Measurements from ENCODE around the gene EHD4. TPM values are rescaled to one million over a fixed set of nuclear protein-coding genes. Genes with fewer than 3 reads are reported as not detected.

Gene EHD4
- polyA plus RNA-seq, 2 donors = 12.7 to 13.4 TPM

DNA sequence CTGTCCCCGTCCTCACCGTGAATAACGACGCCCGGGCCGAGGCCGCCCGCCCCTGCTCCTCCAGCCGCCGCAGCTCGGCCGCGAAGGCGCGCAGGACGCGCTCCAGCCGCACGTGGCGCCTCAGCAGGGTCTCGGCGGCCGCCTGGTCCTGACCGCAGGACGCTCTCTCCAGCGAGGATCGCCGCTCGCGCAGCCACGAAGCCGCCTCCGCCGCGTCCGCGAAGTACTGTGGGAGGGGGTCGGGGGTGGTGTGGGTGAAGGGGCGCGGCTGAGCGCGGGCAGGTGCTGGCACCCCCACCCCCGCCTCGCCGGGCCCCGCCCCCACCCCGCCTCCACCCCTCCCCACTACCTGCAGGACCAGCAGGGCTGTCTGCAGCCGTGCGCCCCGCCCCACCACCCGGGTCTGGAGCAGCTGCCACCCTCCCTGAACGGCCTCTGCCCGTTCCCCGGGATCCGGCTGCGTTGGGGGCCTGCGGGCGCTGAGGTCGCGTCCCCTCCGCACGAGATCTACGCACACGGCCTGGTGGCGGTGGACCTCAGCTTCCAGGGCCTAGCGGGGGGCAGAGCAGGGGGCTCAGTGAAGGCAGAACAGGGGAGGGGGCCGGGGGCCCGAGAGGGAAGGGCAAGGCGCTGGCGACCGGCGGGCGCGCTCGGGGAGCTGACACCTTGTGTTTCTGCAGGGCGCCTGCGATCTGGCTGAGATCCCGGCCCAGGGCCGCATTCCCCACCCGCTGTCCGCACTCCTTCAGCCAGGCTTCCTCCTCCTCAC lies 90.3 kb downstream of the EHD4 start:
- Histone ChIP-seq H3K36me3 (ENCODE audit: control insufficient read depth in 2 of 2, insufficient read depth in 2 of 2, low read length in 1 of 2) (no peaks in the 10 kb centered on the region), H3K27me3 (ENCODE audit: control insufficient read depth in 1 of 2, insufficient read depth in 2 of 2, low read length in 2 of 2) (no peaks in the 10 kb centered on the region), H3K27ac (ENCODE audit: low read depth in 2 of 2, low read length in 1 of 2) (no peak overlapping the region), H3K4me3 (ENCODE audit: low read depth in 1 of 2, low read length in 2 of 2) (peak overlapping the region; percentile 32 to 35), H3K4me1 (ENCODE audit: control insufficient read depth in 2 of 2, insufficient read depth in 2 of 2, low read length in 1 of 2) (peaks cover 2 to 47% of the 10 kb centered on the region in 2 donors), H3K9me3 (ENCODE audit: control insufficient read depth in 2 of 2, insufficient read depth in 1 of 2, low read depth in 1 of 2, low read length in 1 of 2) (no peaks in the 10 kb centered on the region)
- 11 to 22% methylated on average over 64 to 81 of the region's 81 CpGs for WGBS, 2 donors

- Histone ChIP-seq H3K4me1 (ENCODE audit: control insufficient read depth in 2 of 2, insufficient read depth in 2 of 2, low read length in 1 of 2) (peaks cover 2 to 50% of the 10 kb centered on the region in 2 donors), H3K36me3 (ENCODE audit: control insufficient read depth in 2 of 2, insufficient read depth in 2 of 2, low read length in 1 of 2) (no peaks in the 10 kb centered on the region), H3K27ac (ENCODE audit: low read depth in 2 of 2, low read length in 1 of 2) (no peak overlapping the region), H3K4me3 (ENCODE audit: low read depth in 1 of 2, low read length in 2 of 2) (peak overlapping the region in 1 of 2 donors; percentile 32), H3K9me3 (ENCODE audit: control insufficient read depth in 2 of 2, insufficient read depth in 1 of 2, low read depth in 1 of 2, low read length in 1 of 2) (no peaks in the 10 kb centered on the region), H3K27me3 (ENCODE audit: control insufficient read depth in 1 of 2, insufficient read depth in 2 of 2, low read length in 2 of 2) (no peaks in the 10 kb centered on the region)
- WGBS, 2 donors = 36 to 45% methylated on average over 10 of the region's 10 CpGs
Observed at GRCh38 chr15:41881550-41881919, 90.8 kb downstream of the EHD4 start.

DNA sequence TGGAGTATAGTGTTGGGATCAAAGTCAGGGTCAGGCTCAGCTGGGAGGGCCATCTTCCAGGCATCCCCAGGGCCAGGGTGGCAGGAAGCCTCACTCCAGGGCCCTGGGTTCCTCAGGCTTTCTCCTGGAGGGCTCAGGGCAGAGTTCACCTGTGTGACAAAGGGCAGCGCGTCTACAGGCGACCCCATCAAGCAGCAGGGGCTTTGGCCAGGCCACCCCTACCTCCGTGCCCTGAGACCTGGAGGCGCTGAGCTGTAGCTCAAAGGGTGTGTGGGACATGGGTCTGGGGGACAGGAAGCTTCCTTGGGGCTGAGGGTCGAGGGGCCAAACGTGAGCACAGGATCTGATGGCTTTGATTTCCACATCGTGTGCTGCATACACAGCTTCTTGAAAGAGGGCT lies 91.3 kb downstream of the EHD4 start:
- Histone ChIP-seq H3K27me3 (ENCODE audit: control insufficient read depth in 1 of 2, insufficient read depth in 2 of 2, low read length in 2 of 2) (no peaks in the 10 kb centered on the region), H3K27ac (ENCODE audit: low read depth in 2 of 2, low read length in 1 of 2) (no peak overlapping the region), H3K9me3 (ENCODE audit: control insufficient read depth in 2 of 2, insufficient read depth in 1 of 2, low read depth in 1 of 2, low read length in 1 of 2) (no peaks in the 10 kb centered on the region), H3K36me3 (ENCODE audit: control insufficient read depth in 2 of 2, insufficient read depth in 2 of 2, low read length in 1 of 2) (no peaks in the 10 kb centered on the region), H3K4me1 (ENCODE audit: control insufficient read depth in 2 of 2, insufficient read depth in 2 of 2, low read length in 1 of 2) (peaks cover 2 to 50% of the 10 kb centered on the region in 2 donors), H3K4me3 (ENCODE audit: low read depth in 1 of 2, low read length in 2 of 2) (no peak overlapping the region)
- WGBS, 2 donors = 82 to 85% methylated on average over 8 of the region's 8 CpGs

GRCh38 chr15:41880156-41880877 lies 92.0 kb downstream of the EHD4 start:
- Histone ChIP-seq H3K27me3 (ENCODE audit: control insufficient read depth in 1 of 2, insufficient read depth in 2 of 2, low read length in 2 of 2) (no peaks in the 10 kb centered on the region), H3K4me1 (ENCODE audit: control insufficient read depth in 2 of 2, insufficient read depth in 2 of 2, low read length in 1 of 2) (peaks cover 2 to 50% of the 10 kb centered on the region in 2 donors), H3K27ac (ENCODE audit: low read depth in 2 of 2, low read length in 1 of 2) (no peak overlapping the region), H3K9me3 (ENCODE audit: control insufficient read depth in 2 of 2, insufficient read depth in 1 of 2, low read depth in 1 of 2, low read length in 1 of 2) (no peaks in the 10 kb centered on the region), H3K36me3 (ENCODE audit: control insufficient read depth in 2 of 2, insufficient read depth in 2 of 2, low read length in 1 of 2) (no peaks in the 10 kb centered on the region), H3K4me3 (ENCODE audit: low read depth in 1 of 2, low read length in 2 of 2) (no peak overlapping the region)
- WGBS, 2 donors = 77 to 89% methylated on average over 10 of the region's 10 CpGs

DNA sequence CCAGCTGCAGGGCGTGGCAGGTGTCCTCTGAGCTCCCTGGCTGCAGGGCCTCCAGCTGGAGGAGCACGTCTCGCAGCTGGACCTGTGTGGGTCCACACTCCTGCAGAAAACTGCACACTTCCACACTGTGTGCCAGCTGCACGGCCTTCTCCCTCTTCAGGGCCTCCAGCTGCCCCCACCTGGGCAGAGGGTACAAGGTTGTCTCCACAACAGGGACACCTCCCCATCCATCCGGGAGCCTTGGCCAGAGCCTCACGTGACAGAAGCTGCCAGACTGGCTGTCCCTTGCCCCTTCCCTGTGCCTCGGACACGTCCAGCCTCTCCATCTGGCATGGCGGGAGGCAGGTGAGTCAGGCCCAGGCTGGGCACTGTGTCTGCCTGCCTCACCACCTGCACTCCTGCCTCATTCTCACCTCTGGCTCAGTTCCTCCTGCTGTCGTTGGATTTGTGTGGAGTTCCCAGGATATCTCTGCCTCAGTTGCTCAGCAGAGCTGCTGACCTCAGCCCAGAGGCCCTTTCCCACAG lies 93.0 kb downstream of the EHD4 start:
- WGBS, 2 donors = 74 to 82% methylated on average over 10 of the region's 10 CpGs
- no peaks in the 10 kb centered on the region for H3K36me3 ChIP-seq (ENCODE audit: control insufficient read depth in 2 of 2, insufficient read depth in 2 of 2, low read length in 1 of 2)
- H3K4me3 ChIP-seq (ENCODE audit: low read depth in 1 of 2, low read length in 2 of 2) = no peak overlapping the region
- no peaks in the 10 kb centered on the region for H3K27me3 ChIP-seq (ENCODE audit: control insufficient read depth in 1 of 2, insufficient read depth in 2 of 2, low read length in 2 of 2)
- no peaks in the 10 kb centered on the region for H3K9me3 ChIP-seq (ENCODE audit: control insufficient read depth in 2 of 2, insufficient read depth in 1 of 2, low read depth in 1 of 2, low read length in 1 of 2)
- no peak overlapping the region for H3K27ac ChIP-seq (ENCODE audit: low read depth in 2 of 2, low read length in 1 of 2)
- peaks cover 2 to 50% of the 10 kb centered on the region in 2 donors for H3K4me1 ChIP-seq (ENCODE audit: control insufficient read depth in 2 of 2, insufficient read depth in 2 of 2, low read length in 1 of 2)

DNA sequence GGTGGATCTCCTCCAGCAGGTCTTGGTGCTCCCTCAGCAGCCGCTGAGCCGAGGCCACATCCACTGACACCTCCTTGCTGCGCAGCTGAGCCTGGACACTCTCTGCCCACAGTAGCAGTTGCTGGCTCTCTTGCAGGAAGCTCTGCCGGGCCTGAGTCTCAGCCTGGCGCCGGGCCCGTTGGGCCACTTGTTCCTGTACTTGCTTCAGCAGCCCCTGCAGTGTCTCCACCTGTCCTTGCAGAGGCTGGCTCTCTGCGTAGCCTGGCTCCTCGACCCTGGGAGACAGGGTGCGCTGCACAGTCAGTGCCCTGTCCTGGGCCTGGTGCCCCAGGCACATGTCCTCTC lies 94.0 kb downstream of the EHD4 start:
- Histone ChIP-seq H3K27ac (ENCODE audit: low read depth in 2 of 2, low read length in 1 of 2) (peak overlapping the region in 1 of 2 donors; percentile 2), H3K4me1 (ENCODE audit: control insufficient read depth in 2 of 2, insufficient read depth in 2 of 2, low read length in 1 of 2) (peaks cover 2 to 50% of the 10 kb centered on the region in 2 donors), H3K4me3 (ENCODE audit: low read depth in 1 of 2, low read length in 2 of 2) (no peak overlapping the region), H3K9me3 (ENCODE audit: control insufficient read depth in 2 of 2, insufficient read depth in 1 of 2, low read depth in 1 of 2, low read length in 1 of 2) (no peaks in the 10 kb centered on the region), H3K36me3 (ENCODE audit: control insufficient read depth in 2 of 2, insufficient read depth in 2 of 2, low read length in 1 of 2) (no peaks in the 10 kb centered on the region), H3K27me3 (ENCODE audit: control insufficient read depth in 1 of 2, insufficient read depth in 2 of 2, low read length in 2 of 2) (no peaks in the 10 kb centered on the region)
- 61 to 65% methylated on average over 10 of the region's 10 CpGs for WGBS, 2 donors

DNA sequence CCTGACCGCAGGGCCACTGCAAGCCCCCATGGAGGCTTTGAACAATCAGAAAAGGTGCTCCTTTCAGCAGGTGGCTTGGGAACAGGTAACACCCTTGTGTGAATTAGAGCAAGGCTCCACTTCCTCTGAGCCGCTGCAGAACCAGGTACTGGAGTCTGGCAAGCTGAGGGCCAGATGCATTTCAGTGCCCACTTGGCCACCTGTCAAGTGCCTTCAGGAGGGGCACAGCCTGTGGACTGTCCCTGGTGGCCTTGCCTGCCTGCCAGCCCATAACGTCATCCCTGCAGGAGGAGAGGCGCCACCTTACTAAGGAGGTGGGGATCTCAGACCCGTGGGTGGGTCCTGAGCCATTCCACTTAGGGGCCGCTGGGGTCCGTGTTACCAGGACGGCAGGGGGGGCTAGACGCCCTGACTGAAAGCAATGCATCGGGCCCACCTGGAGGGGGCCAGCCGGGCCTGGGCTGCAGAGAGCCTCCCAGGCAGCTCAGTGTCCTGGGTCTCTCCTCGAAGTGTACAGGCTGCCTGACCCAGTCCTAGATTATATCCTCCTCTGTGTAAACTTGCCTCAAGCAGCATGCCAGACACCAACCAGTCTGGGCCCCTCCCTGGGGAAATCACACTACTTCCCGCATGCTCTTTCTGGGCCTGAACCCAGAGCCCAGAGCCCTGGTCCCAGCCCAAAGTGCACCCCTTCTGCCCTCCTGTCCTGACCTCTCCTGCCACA lies 94.6 kb downstream of the EHD4 start:
- Histone ChIP-seq H3K27me3 (ENCODE audit: control insufficient read depth in 1 of 2, insufficient read depth in 2 of 2, low read length in 2 of 2) (no peaks in the 10 kb centered on the region), H3K9me3 (ENCODE audit: control insufficient read depth in 2 of 2, insufficient read depth in 1 of 2, low read depth in 1 of 2, low read length in 1 of 2) (no peaks in the 10 kb centered on the region), H3K36me3 (ENCODE audit: control insufficient read depth in 2 of 2, insufficient read depth in 2 of 2, low read length in 1 of 2) (no peaks in the 10 kb centered on the region), H3K27ac (ENCODE audit: low read depth in 2 of 2, low read length in 1 of 2) (peak overlapping the region in 1 of 2 donors; percentile 2), H3K4me1 (ENCODE audit: control insufficient read depth in 2 of 2, insufficient read depth in 2 of 2, low read length in 1 of 2) (peaks cover 2 to 47% of the 10 kb centered on the region in 2 donors), H3K4me3 (ENCODE audit: low read depth in 1 of 2, low read length in 2 of 2) (no peak overlapping the region)
- WGBS, 2 donors = 73 to 76% methylated on average over 13 of the region's 13 CpGs

- H3K4me1 ChIP-seq (ENCODE audit: control insufficient read depth in 2 of 2, insufficient read depth in 2 of 2, low read length in 1 of 2) = peaks cover 0 to 40% of the 10 kb centered on the region in 2 donors
- 54 to 61% methylated on average over 12 of the region's 12 CpGs for WGBS, 2 donors
Observed at GRCh38 chr15:41876689-41877088, 95.7 kb downstream of the EHD4 start.

GRCh38 chr15:41876007-41876406 lies 96.3 kb downstream of the EHD4 start:
- no peaks in the 10 kb centered on the region for H3K9me3 ChIP-seq (ENCODE audit: control insufficient read depth in 2 of 2, insufficient read depth in 1 of 2, low read depth in 1 of 2, low read length in 1 of 2)

More at GRCh38 chr15:41876689-41877088, 95.7 kb downstream of the EHD4 start:
- Histone ChIP-seq H3K36me3 (ENCODE audit: control insufficient read depth in 2 of 2, insufficient read depth in 2 of 2, low read length in 1 of 2) (no peaks in the 10 kb centered on the region), H3K9me3 (ENCODE audit: control insufficient read depth in 2 of 2, insufficient read depth in 1 of 2, low read depth in 1 of 2, low read length in 1 of 2) (no peaks in the 10 kb centered on the region), H3K4me3 (ENCODE audit: low read depth in 1 of 2, low read length in 2 of 2) (no peak overlapping the region), H3K27me3 (ENCODE audit: control insufficient read depth in 1 of 2, insufficient read depth in 2 of 2, low read length in 2 of 2) (no peaks in the 10 kb centered on the region), H3K27ac (ENCODE audit: low read depth in 2 of 2, low read length in 1 of 2) (no peak overlapping the region)

More at GRCh38 chr15:41876007-41876406, 96.3 kb downstream of the EHD4 start:
- WGBS, 2 donors = 84 to 87% methylated on average over 13 of the region's 13 CpGs
- H3K36me3 ChIP-seq (ENCODE audit: control insufficient read depth in 2 of 2, insufficient read depth in 2 of 2, low read length in 1 of 2) = no peaks in the 10 kb centered on the region
- no peak overlapping the region for H3K27ac ChIP-seq (ENCODE audit: low read depth in 2 of 2, low read length in 1 of 2)
- H3K4me3 ChIP-seq (ENCODE audit: low read depth in 1 of 2, low read length in 2 of 2) = no peak overlapping the region
- peaks cover 0 to 33% of the 10 kb centered on the region in 2 donors for H3K4me1 ChIP-seq (ENCODE audit: control insufficient read depth in 2 of 2, insufficient read depth in 2 of 2, low read length in 1 of 2)
- no peaks in the 10 kb centered on the region for H3K27me3 ChIP-seq (ENCODE audit: control insufficient read depth in 1 of 2, insufficient read depth in 2 of 2, low read length in 2 of 2)
